K562 (cell line): ENCODE results near the gene DIRAS1. TPM values are rescaled to one million over a fixed set of nuclear protein-coding genes. Genes with fewer than 3 reads are reported as not detected.

Source experiments
- BHLHE40 ChIP-seq: IDR thresholded peaks from 2 replicates; pipeline ENCODE4 v1.6.1; 2011; ENCODE audit warnings: low read length, improper control_type of control experiment
- CUX1 ChIP-seq: fragments of 200-800 bp; sonication (Bioruptor generic); IDR thresholded peaks from 2 replicates; pipeline ENCODE4 v1.6.1; 2016; ENCODE audit warnings: missing genetic modification characterization, missing compliant biosample characterization
- FOXJ3 ChIP-seq: sonication (generic); formaldehyde crosslinking; IDR thresholded peaks from 2 replicates; pipeline ENCODE4 v1.4.0; 2020; ENCODE audit warnings: mild to moderate bottlenecking, missing genetic modification reagents
- MXI1 ChIP-seq: IDR thresholded peaks from 2 replicates; pipeline ENCODE4 v1.6.1; 2011; ENCODE audit warnings: low read depth, mild to moderate bottlenecking, improper control_type of control experiment, low read length
- NCOA1 ChIP-seq: fragments of 450-650 bp; IDR thresholded peaks from 2 replicates; pipeline ENCODE4 v1.6.1; 2016; ENCODE audit warnings: low read depth
- SIN3B ChIP-seq: fragments of 450-650 bp; IDR thresholded peaks from 2 replicates; pipeline ENCODE4 v1.6.1; 2017; ENCODE audit warnings: low read depth, mild to moderate bottlenecking, moderate library complexity
- SP2 ChIP-seq: IDR thresholded peaks from 2 replicates; pipeline ENCODE4 v1.6.1; 2011; ENCODE audit warnings: mild to moderate bottlenecking, low read depth, low read length, moderate library complexity; ENCODE audit not compliant: poor library complexity, severe bottlenecking; ENCODE audit errors: extremely low read depth
- TRIM28 ChIP-seq: fragments of 450-650 bp; IDR thresholded peaks from 2 replicates; pipeline ENCODE4 v1.6.1; 2017
- ZNF121 ChIP-seq: sonication (generic); formaldehyde crosslinking; conservative IDR thresholded peaks from 2 replicates; pipeline ENCODE4 v1.8.0; 2022; ENCODE audit warnings: missing genetic modification reagents
- ZNF311 ChIP-seq: fragments of 250-450 bp; sonication (Bioruptor Pico); IDR thresholded peaks from 2 replicates; pipeline ENCODE4 v1.4.0; 2020; ENCODE audit warnings: mild to moderate bottlenecking, moderate library complexity
- ZNF668 ChIP-seq: fragments of 250-450 bp; sonication (Bioruptor Pico); IDR thresholded peaks from 2 replicates; pipeline ENCODE4 v1.8.0; 2022; ENCODE audit warnings: mild to moderate bottlenecking, inconsistent platforms
- polyA plus RNA-seq, 8 experiments: library from polyadenylated mRNA; depleted of rRNA in 4 of 8; stranded (reverse) in 5 of 8; unstranded in 3 of 8; fragments of >200 nt; fragmentation: Nextera tagmentation in 2 of 8; fragmentation: Illumina TruSeq in 1 of 8; extraction: Ambion mirVana in 2 of 8; extraction: Trizol in 1 of 8; gene quantifications; 2 replicates each; pipeline versions ENCODE4 v1.2.1 to v1.2.3, GENCODE V29; 2011 to 2014; ENCODE audit warnings: inconsistent platforms in 1 of 8, missing spikeins in 1 of 8
- total RNA-seq, 7 experiments: library from RNA; depleted of rRNA in 6 of 7; stranded (reverse); fragments of >200 nt in 6 of 7; fragmentation: Illumina TruSeq in 2 of 7; extraction: Trizol in 2 of 7; gene quantifications; 2 replicates each; pipeline versions ENCODE4 v1.2.1 to v1.2.3, GENCODE V29; 2011 to 2021; ENCODE audit warnings: low replicate concordance in 1 of 7
- TF ChIP-seq, protein P1 (sequence below): sonication (generic); formaldehyde crosslinking; IDR thresholded peaks from 2 replicates; pipeline ENCODE4 v1.8.0; 2023; ENCODE audit warnings: missing genetic modification reagents, mild to moderate bottlenecking, borderline replicate concordance
- TF ChIP-seq, protein P2 (sequence below): fragments of 450-650 bp; IDR thresholded peaks from 2 replicates; pipeline ENCODE4 v1.6.1; 2018; ENCODE audit not compliant: partially characterized antibody

The DIRAS1 gene
- total and polyA plus RNA-seq, 9 of the 15 experiments (the other 6 are each of a cell fraction or from before 2014, with no cell fraction given) = 0.11 to 12.0 (median 2.9) TPM

DNA sequence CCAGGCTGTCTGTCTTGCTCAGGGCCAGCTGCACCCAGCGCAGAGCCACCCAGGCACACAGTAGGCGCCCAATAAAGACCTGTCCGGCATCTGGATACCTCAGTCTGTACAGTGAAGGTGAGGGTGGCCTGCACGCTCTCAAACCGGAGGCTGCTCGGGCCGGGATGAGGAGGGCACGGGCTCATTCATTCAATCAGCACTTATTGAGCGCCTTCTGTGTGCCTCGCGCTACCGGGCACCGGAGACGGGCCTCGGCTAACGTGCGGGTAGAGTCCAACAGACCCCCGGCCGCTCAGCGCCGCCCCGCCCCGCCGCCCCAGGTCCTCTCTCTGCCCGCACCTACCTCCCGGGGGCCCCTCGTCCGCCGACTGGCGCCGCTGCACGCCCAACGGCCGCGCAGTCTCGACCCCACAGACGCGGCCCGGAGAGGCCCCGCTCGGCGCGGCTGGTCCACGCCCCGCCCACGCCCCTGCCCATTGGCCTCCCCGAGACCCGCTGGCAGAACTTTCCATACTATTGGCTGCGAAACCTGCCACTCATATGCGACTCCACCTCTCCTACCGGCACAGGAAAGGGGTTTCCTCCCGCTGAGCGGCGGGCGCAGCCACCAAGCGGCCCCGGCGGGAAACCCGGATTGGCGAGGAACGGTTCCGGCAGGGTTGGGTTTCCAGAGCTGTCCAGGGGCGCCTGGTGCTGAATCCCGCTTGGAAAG, 18.6 kb upstream of the DIRAS1 start, which contains the start of gene SLC39A3 (continued):
- TF ChIP-seq, protein P1, sequence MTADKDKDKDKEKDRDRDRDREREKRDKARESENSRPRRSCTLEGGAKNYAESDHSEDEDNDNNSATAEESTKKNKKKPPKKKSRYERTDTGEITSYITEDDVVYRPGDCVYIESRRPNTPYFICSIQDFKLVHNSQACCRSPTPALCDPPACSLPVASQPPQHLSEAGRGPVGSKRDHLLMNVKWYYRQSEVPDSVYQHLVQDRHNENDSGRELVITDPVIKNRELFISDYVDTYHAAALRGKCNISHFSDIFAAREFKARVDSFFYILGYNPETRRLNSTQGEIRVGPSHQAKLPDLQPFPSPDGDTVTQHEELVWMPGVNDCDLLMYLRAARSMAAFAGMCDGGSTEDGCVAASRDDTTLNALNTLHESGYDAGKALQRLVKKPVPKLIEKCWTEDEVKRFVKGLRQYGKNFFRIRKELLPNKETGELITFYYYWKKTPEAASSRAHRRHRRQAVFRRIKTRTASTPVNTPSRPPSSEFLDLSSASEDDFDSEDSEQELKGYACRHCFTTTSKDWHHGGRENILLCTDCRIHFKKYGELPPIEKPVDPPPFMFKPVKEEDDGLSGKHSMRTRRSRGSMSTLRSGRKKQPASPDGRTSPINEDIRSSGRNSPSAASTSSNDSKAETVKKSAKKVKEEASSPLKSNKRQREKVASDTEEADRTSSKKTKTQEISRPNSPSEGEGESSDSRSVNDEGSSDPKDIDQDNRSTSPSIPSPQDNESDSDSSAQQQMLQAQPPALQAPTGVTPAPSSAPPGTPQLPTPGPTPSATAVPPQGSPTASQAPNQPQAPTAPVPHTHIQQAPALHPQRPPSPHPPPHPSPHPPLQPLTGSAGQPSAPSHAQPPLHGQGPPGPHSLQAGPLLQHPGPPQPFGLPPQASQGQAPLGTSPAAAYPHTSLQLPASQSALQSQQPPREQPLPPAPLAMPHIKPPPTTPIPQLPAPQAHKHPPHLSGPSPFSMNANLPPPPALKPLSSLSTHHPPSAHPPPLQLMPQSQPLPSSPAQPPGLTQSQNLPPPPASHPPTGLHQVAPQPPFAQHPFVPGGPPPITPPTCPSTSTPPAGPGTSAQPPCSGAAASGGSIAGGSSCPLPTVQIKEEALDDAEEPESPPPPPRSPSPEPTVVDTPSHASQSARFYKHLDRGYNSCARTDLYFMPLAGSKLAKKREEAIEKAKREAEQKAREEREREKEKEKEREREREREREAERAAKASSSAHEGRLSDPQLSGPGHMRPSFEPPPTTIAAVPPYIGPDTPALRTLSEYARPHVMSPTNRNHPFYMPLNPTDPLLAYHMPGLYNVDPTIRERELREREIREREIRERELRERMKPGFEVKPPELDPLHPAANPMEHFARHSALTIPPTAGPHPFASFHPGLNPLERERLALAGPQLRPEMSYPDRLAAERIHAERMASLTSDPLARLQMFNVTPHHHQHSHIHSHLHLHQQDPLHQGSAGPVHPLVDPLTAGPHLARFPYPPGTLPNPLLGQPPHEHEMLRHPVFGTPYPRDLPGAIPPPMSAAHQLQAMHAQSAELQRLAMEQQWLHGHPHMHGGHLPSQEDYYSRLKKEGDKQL (CRISPR knock-in tag) = no peak
- TF ChIP-seq ZNF311 (CRISPR knock-in tag) (peak; percentile 77; the same call in 1 of the 2 replicates), FOXJ3 (CRISPR knock-in tag) (no peak; the same call in 1 of the 2 replicates), MXI1 (peak; percentile 52; the same call in 1 of the 2 replicates), TRIM28 (peak; percentile 36; the same call in 1 of the 2 replicates), BHLHE40 (no peak; the same call in 1 of the 2 replicates), SP2 (peak; percentile 87), NCOA1 (peak; percentile 100), ZNF121 (no peak), ZNF668 (CRISPR knock-in tag) (peak; percentile 93), CUX1 (no peak), SIN3B (peak; percentile 74; the same call in 1 of the 2 replicates)
- TF ChIP-seq, protein P2, sequence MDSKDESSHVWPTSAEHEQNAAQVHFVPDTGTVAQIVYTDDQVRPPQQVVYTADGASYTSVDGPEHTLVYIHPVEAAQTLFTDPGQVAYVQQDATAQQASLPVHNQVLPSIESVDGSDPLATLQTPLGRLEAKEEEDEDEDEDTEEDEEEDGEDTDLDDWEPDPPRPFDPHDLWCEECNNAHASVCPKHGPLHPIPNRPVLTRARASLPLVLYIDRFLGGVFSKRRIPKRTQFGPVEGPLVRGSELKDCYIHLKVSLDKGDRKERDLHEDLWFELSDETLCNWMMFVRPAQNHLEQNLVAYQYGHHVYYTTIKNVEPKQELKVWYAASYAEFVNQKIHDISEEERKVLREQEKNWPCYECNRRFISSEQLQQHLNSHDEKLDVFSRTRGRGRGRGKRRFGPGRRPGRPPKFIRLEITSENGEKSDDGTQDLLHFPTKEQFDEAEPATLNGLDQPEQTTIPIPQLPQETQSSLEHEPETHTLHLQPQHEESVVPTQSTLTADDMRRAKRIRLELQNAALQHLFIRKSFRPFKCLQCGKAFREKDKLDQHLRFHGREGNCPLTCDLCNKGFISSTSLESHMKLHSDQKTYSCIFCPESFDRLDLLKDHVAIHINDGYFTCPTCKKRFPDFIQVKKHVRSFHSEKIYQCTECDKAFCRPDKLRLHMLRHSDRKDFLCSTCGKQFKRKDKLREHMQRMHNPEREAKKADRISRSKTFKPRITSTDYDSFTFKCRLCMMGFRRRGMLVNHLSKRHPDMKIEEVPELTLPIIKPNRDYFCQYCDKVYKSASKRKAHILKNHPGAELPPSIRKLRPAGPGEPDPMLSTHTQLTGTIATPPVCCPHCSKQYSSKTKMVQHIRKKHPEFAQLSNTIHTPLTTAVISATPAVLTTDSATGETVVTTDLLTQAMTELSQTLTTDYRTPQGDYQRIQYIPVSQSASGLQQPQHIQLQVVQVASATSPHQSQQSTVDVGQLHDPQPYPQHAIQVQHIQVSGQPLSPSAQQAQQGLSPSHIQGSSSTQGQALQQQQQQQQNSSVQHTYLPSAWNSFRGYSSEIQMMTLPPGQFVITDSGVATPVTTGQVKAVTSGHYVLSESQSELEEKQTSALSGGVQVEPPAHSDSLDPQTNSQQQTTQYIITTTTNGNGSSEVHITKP = no peak
